WTC11 (cell line): Measurements from ENCODE around the gene LCLAT1. TPM values are rescaled to one million over a fixed set of nuclear protein-coding genes. Genes with fewer than 3 reads are reported as not detected.

Experiments
- ATAC-seq: fragments of 200-7000 bp; cut with Tn5 transposase; 2 replicates; pipeline ENCODE4 v1.10.0; 2021; ENCODE audit warnings: mild to moderate bottlenecking, moderate library complexity
- CTCF ChIA-PET: fragments of 300-600 bp; sonication (Branson Sonifier 250); formaldehyde crosslinking; loops from one replicate; lab custom pipeline; 2021; ENCODE audit warnings: antibody characterized with exemption; lab: Charles Lee
- POLR2A ChIA-PET: fragments of 350-600 bp; sonication (Branson Sonifier 250); formaldehyde crosslinking; loops from one replicate; lab custom pipeline; 2021; ENCODE audit warnings: antibody characterized with exemption; lab: Charles Lee
- DNase-seq: peaks from one replicate; pipeline ENCODE4 v3.0.0; 2021; ENCODE audit warnings: low spot score
- H3K27ac Mint-ChIP-seq: 2 replicates; pipeline ENCODE4 v1.8.0; 2021; ENCODE audit warnings: mixed read lengths
- H3K27me3 Mint-ChIP-seq: 2 replicates; pipeline ENCODE4 v1.8.0; 2021; ENCODE audit warnings: low read depth, mild to moderate bottlenecking, moderate library complexity, mixed read lengths
- H3K36me3 Mint-ChIP-seq: 2 replicates; pipeline ENCODE4 v1.8.0; 2021; ENCODE audit warnings: mixed read lengths
- H3K4me1 Mint-ChIP-seq: 2 replicates; pipeline ENCODE4 v1.8.0; 2022; ENCODE audit warnings: mixed read lengths
- H3K4me3 Mint-ChIP-seq: 2 replicates; pipeline ENCODE4 v1.8.0; 2021; ENCODE audit warnings: mild to moderate bottlenecking, moderate library complexity, mixed read lengths
- H3K9me3 Mint-ChIP-seq: 2 replicates; pipeline ENCODE4 v1.8.0; 2021; ENCODE audit warnings: mixed read lengths
- ATF1 ChIP-seq: sonication (generic); formaldehyde crosslinking; IDR thresholded peaks from 2 replicates; pipeline ENCODE4 v1.8.1; 2023; ENCODE audit warnings: mild to moderate bottlenecking, moderate library complexity, missing genetic modification reagents
- CREB1 ChIP-seq: sonication (generic); formaldehyde crosslinking; IDR thresholded peaks from 2 replicates; pipeline ENCODE4 v1.8.0; 2023; ENCODE audit warnings: mild to moderate bottlenecking, missing genetic modification reagents
- ELF4 ChIP-seq: sonication (generic); formaldehyde crosslinking; IDR thresholded peaks from 2 replicates; pipeline ENCODE4 v1.8.1; 2022; ENCODE audit warnings: low read depth, mild to moderate bottlenecking, moderate library complexity, missing genetic modification reagents
- EMX1 ChIP-seq: fragments of 250-450 bp; sonication (Bioruptor Pico); IDR thresholded peaks from 2 replicates; pipeline ENCODE4 v1.8.0; 2021; ENCODE audit warnings: mild to moderate bottlenecking
- GTF2I ChIP-seq: fragments of 250-450 bp; sonication (Bioruptor Pico); conservative IDR thresholded peaks from 2 replicates; pipeline ENCODE4 v1.4.0; 2021; ENCODE audit warnings: mild to moderate bottlenecking
- NFATC4 ChIP-seq: fragments of 250-450 bp; sonication (Bioruptor Pico); IDR thresholded peaks from 2 replicates; pipeline ENCODE4 v1.9.0; 2021; ENCODE audit warnings: mild to moderate bottlenecking
- NR1H2 ChIP-seq: sonication (generic); formaldehyde crosslinking; IDR thresholded peaks from 2 replicates; pipeline ENCODE4 v1.9.0; 2021; ENCODE audit warnings: mild to moderate bottlenecking, moderate library complexity, missing genetic modification reagents
- NR3C1 ChIP-seq: sonication (generic); formaldehyde crosslinking; conservative IDR thresholded peaks from 2 replicates; pipeline ENCODE4 v1.8.1; 2023; ENCODE audit warnings: low read depth, mild to moderate bottlenecking, missing genetic modification reagents
- RELA ChIP-seq: sonication (generic); formaldehyde crosslinking; IDR thresholded peaks from 2 replicates; pipeline ENCODE4 v1.8.1; 2022; ENCODE audit warnings: missing genetic modification reagents, mild to moderate bottlenecking, borderline replicate concordance
- TCF7 ChIP-seq: sonication (generic); formaldehyde crosslinking; IDR thresholded peaks from 2 replicates; pipeline ENCODE4 v1.8.0; 2022; ENCODE audit warnings: mild to moderate bottlenecking, low read depth, missing genetic modification reagents, moderate library complexity
- TEAD4 ChIP-seq: sonication (generic); formaldehyde crosslinking; IDR thresholded peaks from 2 replicates; pipeline ENCODE4 v1.8.0; 2022; ENCODE audit warnings: mild to moderate bottlenecking, missing genetic modification reagents
- USF1 ChIP-seq: sonication (generic); formaldehyde crosslinking; IDR thresholded peaks from 2 replicates; pipeline ENCODE4 v1.8.0; 2022; ENCODE audit warnings: mild to moderate bottlenecking, missing genetic modification reagents
- USF2 ChIP-seq: sonication (generic); formaldehyde crosslinking; IDR thresholded peaks from 2 replicates; pipeline ENCODE4 v1.8.1; 2023; ENCODE audit warnings: mild to moderate bottlenecking, missing genetic modification reagents, moderate library complexity
- ZNF138 ChIP-seq: sonication (generic); formaldehyde crosslinking; conservative IDR thresholded peaks from 2 replicates; pipeline ENCODE4 v1.8.1; 2022; ENCODE audit warnings: mild to moderate bottlenecking, moderate library complexity, missing genetic modification reagents
- ZNF219 ChIP-seq: sonication (generic); formaldehyde crosslinking; IDR thresholded peaks from 2 replicates; pipeline ENCODE4 v1.8.0; 2023; ENCODE audit warnings: missing genetic modification reagents, mild to moderate bottlenecking, borderline replicate concordance
- ZNF263 ChIP-seq: sonication (generic); formaldehyde crosslinking; IDR thresholded peaks from 2 replicates; pipeline ENCODE4 v1.8.1; 2022; ENCODE audit warnings: low read depth, mild to moderate bottlenecking, moderate library complexity, missing genetic modification reagents
- ZNF416 ChIP-seq: fragments of 250-450 bp; sonication (Bioruptor Pico); IDR thresholded peaks from 2 replicates; pipeline ENCODE4 v1.9.0; 2021; ENCODE audit warnings: mild to moderate bottlenecking, inconsistent platforms
- ZNF425 ChIP-seq: fragments of 250-450 bp; sonication (Bioruptor Pico); conservative IDR thresholded peaks from 2 replicates; pipeline ENCODE4 v1.9.0; 2021; ENCODE audit warnings: mild to moderate bottlenecking
- total RNA-seq: library from RNA; stranded (reverse); gene quantifications from 3 replicates; pipeline ENCODE4 v1.2.3, GENCODE V29; 2021
- TF ChIP-seq, protein P1 (sequence below): fragments of 250-450 bp; sonication (Bioruptor Pico); IDR thresholded peaks from 2 replicates; pipeline ENCODE4 v1.9.0; 2021; ENCODE audit warnings: mild to moderate bottlenecking, borderline replicate concordance
- TF ChIP-seq, protein P2 (sequence below): sonication (generic); formaldehyde crosslinking; IDR thresholded peaks from 2 replicates; pipeline ENCODE4 v1.8.1; 2023; ENCODE audit warnings: mild to moderate bottlenecking, moderate library complexity, missing genetic modification reagents
- TF ChIP-seq, protein P3 (sequence below): sonication (generic); formaldehyde crosslinking; IDR thresholded peaks from 2 replicates; pipeline ENCODE4 v1.8.0; 2022; ENCODE audit warnings: mild to moderate bottlenecking, missing genetic modification reagents

The LCLAT1 gene
- total RNA-seq, 1 experiment from 2014 or later: 22.3 TPM

- no peak overlapping the region for H3K4me3 Mint-ChIP-seq
- DNase-seq: no peak
- H3K4me1 Mint-ChIP-seq: peaks cover 13% of the 10 kb centered on the region
- H3K36me3 Mint-ChIP-seq: no peaks in the 10 kb centered on the region
- TF ChIP-seq CREB1 (CRISPR knock-in tag) (no peak), ZNF263 (CRISPR knock-in tag) (no peak), GTF2I (no peak), TEAD4 (CRISPR knock-in tag) (no peak), NR3C1 (CRISPR knock-in tag) (no peak), ATF1 (CRISPR knock-in tag) (no peak), TCF7 (CRISPR knock-in tag) (no peak), ZNF425 (CRISPR knock-in tag) (no peak), NR1H2 (CRISPR knock-in tag) (no peak), ZNF416 (CRISPR knock-in tag) (no peak), RELA (CRISPR knock-in tag) (no peak), NFATC4 (no peak), EMX1 (no peak), ELF4 (CRISPR knock-in tag) (no peak)
- TF ChIP-seq, protein P1, sequence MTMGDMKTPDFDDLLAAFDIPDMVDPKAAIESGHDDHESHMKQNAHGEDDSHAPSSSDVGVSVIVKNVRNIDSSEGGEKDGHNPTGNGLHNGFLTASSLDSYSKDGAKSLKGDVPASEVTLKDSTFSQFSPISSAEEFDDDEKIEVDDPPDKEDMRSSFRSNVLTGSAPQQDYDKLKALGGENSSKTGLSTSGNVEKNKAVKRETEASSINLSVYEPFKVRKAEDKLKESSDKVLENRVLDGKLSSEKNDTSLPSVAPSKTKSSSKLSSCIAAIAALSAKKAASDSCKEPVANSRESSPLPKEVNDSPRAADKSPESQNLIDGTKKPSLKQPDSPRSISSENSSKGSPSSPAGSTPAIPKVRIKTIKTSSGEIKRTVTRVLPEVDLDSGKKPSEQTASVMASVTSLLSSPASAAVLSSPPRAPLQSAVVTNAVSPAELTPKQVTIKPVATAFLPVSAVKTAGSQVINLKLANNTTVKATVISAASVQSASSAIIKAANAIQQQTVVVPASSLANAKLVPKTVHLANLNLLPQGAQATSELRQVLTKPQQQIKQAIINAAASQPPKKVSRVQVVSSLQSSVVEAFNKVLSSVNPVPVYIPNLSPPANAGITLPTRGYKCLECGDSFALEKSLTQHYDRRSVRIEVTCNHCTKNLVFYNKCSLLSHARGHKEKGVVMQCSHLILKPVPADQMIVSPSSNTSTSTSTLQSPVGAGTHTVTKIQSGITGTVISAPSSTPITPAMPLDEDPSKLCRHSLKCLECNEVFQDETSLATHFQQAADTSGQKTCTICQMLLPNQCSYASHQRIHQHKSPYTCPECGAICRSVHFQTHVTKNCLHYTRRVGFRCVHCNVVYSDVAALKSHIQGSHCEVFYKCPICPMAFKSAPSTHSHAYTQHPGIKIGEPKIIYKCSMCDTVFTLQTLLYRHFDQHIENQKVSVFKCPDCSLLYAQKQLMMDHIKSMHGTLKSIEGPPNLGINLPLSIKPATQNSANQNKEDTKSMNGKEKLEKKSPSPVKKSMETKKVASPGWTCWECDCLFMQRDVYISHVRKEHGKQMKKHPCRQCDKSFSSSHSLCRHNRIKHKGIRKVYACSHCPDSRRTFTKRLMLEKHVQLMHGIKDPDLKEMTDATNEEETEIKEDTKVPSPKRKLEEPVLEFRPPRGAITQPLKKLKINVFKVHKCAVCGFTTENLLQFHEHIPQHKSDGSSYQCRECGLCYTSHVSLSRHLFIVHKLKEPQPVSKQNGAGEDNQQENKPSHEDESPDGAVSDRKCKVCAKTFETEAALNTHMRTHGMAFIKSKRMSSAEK (CRISPR knock-in tag): no peak
- TF ChIP-seq, protein P2, sequence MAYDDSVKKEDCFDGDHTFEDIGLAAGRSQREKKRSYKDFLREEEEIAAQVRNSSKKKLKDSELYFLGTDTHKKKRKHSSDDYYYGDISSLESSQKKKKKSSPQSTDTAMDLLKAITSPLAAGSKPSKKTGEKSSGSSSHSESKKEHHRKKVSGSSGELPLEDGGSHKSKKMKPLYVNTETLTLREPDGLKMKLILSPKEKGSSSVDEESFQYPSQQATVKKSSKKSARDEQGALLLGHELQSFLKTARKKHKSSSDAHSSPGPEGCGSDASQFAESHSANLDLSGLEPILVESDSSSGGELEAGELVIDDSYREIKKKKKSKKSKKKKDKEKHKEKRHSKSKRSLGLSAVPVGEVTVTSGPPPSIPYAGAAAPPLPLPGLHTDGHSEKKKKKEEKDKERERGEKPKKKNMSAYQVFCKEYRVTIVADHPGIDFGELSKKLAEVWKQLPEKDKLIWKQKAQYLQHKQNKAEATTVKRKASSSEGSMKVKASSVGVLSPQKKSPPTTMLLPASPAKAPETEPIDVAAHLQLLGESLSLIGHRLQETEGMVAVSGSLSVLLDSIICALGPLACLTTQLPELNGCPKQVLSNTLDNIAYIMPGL (CRISPR knock-in tag): no peak
- TF ChIP-seq, protein P3, sequence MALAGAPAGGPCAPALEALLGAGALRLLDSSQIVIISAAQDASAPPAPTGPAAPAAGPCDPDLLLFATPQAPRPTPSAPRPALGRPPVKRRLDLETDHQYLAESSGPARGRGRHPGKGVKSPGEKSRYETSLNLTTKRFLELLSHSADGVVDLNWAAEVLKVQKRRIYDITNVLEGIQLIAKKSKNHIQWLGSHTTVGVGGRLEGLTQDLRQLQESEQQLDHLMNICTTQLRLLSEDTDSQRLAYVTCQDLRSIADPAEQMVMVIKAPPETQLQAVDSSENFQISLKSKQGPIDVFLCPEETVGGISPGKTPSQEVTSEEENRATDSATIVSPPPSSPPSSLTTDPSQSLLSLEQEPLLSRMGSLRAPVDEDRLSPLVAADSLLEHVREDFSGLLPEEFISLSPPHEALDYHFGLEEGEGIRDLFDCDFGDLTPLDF (CRISPR knock-in tag): no peak
- no peaks in the 10 kb centered on the region for H3K9me3 Mint-ChIP-seq
- H3K27ac Mint-ChIP-seq: no peak overlapping the region
- H3K27me3 Mint-ChIP-seq: no peaks in the 10 kb centered on the region
- no peak for ATAC-seq
- ChIA-PET POLR2A (no interaction called here), CTCF (no interaction called here)
Measured at GRCh38 chr2:30414961-30415360, 32.1 kb upstream of the LCLAT1 start.

DNA sequence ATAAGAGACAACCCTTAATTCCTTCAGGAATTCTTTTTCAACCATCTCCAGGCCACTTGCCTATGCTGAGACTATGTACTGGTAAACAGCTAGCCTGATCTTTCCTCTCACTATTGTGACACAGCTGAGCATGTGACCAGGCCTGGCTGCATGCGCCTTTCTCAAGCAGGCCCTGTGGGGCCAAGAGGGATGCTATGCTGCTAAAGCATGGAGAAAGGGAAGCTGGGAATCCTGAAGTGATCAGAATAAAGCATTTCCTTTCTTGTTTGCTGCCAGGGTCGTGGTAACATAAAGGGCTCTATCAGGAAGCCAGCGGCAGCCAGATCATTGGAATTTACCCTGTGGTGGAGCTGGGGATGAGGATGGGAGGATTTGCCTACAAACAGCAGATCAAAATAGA, 29.8 kb upstream of the LCLAT1 start:
- POLR2A ChIA-PET: no interaction called here
- ATAC-seq: peak; percentile 51
- Mint-ChIP-seq H3K27ac (no peak overlapping the region), H3K36me3 (no peaks in the 10 kb centered on the region), H3K4me1 (peaks cover 24% of the 10 kb centered on the region), H3K9me3 (no peaks in the 10 kb centered on the region), H3K4me3 (no peak overlapping the region), H3K27me3 (no peaks in the 10 kb centered on the region)
- no peak for DNase-seq
- CTCF ChIA-PET: interaction anchor here (0.9 to 1.4 kb wide), 2 partner anchors 178 to 294 kb away, joined by 5 to 6 read pairs; no protein-coding TSS in a partner anchor
- TF ChIP-seq ZNF219 (CRISPR knock-in tag): no peak
- peak; percentile 68 for TF ChIP-seq USF2 (CRISPR knock-in tag)
- no peak for TF ChIP-seq ZNF138
- TF ChIP-seq USF1 (CRISPR knock-in tag): peak; percentile 61; the same call in 1 of the 2 replicates
